Erythroblast (primary cell): ENCODE results near the gene AUTS2.

Experiments
- GATA1 ChIP-seq: IDR thresholded peaks from 2 replicates; pipeline ENCODE4 v1.6.1; 2011; ENCODE audit warnings: low read depth, mild to moderate bottlenecking, control low read depth, low read length, moderate library complexity
- POLR2A ChIP-seq: IDR thresholded peaks from 2 replicates; pipeline ENCODE4 v1.6.1; 2011; ENCODE audit warnings: mild to moderate bottlenecking, low read length

DNA sequence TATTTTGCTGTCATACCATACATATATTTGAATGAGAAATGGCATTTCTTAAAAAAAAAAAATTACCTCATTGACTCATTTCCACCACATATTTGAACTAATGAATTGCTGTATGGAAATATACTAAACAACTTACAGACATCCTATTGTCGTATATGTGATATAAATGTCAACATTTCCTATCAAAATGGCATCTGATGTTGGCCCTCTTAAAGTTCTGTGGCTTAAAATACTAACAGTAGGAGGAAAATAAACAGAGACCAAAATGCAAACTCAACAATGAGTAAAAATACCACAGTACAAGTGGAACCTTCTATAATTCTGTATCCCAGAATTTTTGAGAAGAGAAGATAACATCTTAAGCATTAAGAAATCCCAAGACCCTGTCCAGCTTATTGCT is 1128.0 kb downstream of the AUTS2 start:
- TF ChIP-seq POLR2A (no peak), GATA1 (no peak)
